ENCODE measurements around the gene EEF1A2.

DNA sequence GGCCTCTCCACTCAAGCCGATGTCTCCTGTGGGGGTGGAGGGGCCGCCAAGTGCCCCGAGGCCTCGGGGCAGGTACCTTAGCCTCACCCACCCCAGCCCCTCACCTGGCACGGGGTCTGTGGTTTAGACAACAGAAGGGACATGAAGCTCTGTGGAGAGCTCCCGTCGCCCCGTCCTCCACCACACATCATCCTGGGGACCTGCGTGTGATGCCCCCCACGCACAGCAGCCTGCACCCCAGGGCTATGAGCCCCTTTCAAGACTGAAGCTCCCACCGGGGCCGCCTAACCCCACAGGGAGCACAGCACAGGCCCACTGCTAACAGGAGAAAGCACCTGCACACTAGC, 34.6 kb downstream of the EEF1A2 start:
- TF ChIP-seq CTCF (IDR thresholded peaks at IDR 0.05): no peak
- no peak for TF ChIP-seq POLR2A (IDR thresholded peaks at IDR 0.05; ENCODE audit: low read length)
- no peak for TF ChIP-seq NR3C1 (IDR thresholded peaks at IDR 0.05)
- no peak for TF ChIP-seq CEBPB (IDR thresholded peaks at IDR 0.05)
- TF ChIP-seq EHF (CRISPR knock-in tag; IDR thresholded peaks at IDR 0.05): no peak
- TF ChIP-seq, protein P1, sequence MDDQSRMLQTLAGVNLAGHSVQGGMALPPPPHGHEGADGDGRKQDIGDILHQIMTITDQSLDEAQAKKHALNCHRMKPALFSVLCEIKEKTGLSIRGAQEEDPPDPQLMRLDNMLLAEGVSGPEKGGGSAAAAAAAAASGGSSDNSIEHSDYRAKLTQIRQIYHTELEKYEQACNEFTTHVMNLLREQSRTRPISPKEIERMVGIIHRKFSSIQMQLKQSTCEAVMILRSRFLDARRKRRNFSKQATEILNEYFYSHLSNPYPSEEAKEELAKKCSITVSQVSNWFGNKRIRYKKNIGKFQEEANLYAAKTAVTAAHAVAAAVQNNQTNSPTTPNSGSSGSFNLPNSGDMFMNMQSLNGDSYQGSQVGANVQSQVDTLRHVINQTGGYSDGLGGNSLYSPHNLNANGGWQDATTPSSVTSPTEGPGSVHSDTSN (IDR thresholded peaks at IDR 0.05): no peak
- TF ChIP-seq RAD21 (conservative IDR thresholded peaks at IDR 0.05 in 1 of 2, IDR thresholded peaks at IDR 0.05 in 1 of 2): no peak
- no peak for TF ChIP-seq POLR2AphosphoS2 (conservative IDR thresholded peaks at IDR 0.05; ENCODE audit: low read length)
- TF ChIP-seq HMGXB4 (CRISPR knock-in tag; IDR thresholded peaks at IDR 0.05; ENCODE audit: borderline replicate concordance): no peak
- TF ChIP-seq TP53 (CRISPR knock-in tag; IDR thresholded peaks at IDR 0.05): no peak
- no peak for TF ChIP-seq RCOR1 (IDR thresholded peaks at IDR 0.05; ENCODE audit: low read depth, low read length)
- no peak for TF ChIP-seq MYC (IDR thresholded peaks at IDR 0.05; ENCODE audit: borderline replicate concordance, low read length)
- no peak for TF ChIP-seq MAX (IDR thresholded peaks at IDR 0.05)
- no peak for TF ChIP-seq BHLHE40 (IDR thresholded peaks at IDR 0.05; ENCODE audit: low read depth, low read length)
